Measurements from ENCODE around the gene C6orf163.
A peak's percentile ranks its signal among the peaks of the same experiment; 100 is the strongest.
"Not testable (repeated sequence)": the region's sequence is repeated elsewhere in the genome, so short reads cannot be mapped to it uniquely, and the experiment has no call there.

The C6orf163 gene

DNA sequence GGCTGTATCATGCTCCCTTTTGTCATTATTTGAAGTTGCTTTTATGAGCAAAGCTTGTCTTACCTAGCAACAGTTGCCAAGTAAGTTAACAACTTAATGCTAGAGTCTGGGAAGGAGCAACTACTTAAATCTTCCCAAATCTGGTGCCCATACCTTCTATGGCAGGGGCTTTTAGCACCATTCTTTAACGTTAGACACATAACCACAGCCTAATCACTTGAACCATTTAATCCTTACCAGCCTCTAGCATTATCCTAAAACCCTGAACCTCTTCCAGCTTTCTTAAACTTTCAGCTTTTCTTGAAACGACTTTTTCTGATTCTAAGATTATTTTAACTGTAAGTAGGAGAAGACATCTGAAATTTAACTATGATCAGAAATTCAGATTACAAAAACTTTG lies at the start of gene C6orf163:
Gene C6orf163, plus strand, starts transcription at position 83 of the 400 bp plus-strand sequence. Its CDS starts 287 bp downstream, at position 370.
- no peak for DNase-seq

DNA sequence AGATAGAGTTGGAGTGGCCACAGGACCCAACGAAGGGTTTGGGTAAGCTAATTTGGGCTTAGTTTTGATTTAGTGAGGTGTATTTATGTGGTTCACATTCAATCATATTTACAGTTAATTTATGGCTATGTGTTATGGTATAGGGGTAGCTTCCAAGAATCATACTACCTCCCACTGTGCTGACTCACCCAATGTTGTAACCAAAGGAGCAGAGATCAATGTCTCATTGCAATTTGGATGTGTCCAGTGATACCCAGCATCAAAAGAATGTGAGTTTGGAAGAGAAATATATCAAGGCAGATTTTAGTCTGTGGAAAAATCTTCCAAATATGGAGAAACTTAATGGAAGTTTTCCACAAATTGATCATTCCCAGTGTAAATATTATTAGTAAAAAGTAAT lies 47.5 kb upstream of the C6orf163 start:
- no peak for DNase-seq

DNA sequence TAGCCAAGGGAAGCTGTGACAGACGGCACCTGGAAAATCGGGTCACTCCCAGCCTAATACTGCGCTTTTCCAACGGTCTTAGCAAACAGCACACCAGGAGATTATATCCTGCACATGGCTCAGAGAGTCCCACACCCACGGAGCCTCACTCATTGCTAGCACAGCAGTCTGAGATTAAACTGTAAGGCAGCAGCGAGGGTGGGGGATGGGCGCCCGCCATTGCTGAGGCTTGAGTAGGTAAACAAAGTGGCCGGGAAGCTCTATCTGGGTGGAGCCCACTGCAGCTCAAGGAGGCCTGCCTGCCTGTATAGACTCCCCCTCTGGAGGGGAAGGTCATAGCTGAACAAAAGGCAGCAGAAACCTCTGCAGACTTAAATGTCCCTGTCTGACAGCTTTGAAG lies 43.3 kb upstream of the C6orf163 start:
- not testable (repeated sequence) for DNase-seq

DNA sequence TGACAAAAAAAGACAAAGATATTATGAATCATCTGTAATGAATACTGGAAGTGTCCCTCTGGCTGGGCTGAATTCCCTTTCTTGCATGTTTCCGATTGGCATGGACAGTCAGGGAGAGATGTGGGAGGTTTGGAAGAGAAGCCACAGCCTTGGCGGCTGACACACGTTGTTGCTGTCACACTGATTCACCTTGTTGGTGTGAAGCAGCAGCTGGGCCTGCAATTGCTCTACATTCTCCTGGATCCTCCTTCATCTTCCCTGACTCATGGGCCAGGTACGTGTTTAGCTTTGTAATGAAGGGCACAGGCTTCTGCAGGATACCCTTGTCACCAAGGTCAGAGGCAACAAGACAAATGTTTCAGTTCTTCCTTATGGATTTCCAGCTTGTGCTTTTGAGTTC lies 35.6 kb upstream of the C6orf163 start:
- DNase-seq = no peak

DNA sequence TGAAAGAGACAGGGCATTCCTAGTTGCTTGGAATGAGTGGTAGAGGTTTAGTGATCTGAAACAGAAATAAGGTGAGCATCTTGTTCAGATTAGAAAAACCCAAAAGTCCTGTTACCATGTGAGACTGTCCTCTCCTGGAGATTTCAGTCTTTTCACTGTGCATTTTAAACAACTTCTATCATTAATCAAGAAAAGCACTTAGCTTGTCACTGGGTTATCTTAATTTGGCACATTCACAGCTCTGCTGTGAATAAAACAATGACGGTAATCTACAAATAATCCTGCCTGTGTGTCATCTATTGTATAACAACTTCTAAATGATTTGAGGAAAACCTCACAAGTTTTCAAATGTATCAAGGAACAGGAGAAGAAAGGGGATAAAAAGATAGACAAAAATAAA lies 31.8 kb upstream of the C6orf163 start:
- DNase-seq = no peak

DNA sequence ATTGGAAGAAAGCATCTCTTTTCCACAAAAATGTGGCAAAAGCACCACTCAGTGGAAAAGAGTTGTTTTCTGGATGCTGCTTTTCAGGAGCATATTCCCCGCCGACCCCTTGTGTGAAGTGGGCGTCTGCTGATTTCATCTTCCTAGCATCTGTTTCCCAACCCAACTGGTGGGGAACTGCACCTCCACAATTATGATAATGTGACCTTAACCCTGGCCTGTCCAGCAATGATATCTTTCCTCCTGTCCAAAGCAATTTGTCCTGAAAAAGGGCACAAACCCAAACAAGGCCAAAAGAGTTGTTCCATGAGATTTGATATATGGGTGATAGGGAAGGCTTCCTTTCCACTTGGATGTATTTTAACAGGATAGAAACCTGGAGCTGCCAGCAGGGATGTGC lies 29.5 kb upstream of the C6orf163 start:
- no peak for DNase-seq

DNA sequence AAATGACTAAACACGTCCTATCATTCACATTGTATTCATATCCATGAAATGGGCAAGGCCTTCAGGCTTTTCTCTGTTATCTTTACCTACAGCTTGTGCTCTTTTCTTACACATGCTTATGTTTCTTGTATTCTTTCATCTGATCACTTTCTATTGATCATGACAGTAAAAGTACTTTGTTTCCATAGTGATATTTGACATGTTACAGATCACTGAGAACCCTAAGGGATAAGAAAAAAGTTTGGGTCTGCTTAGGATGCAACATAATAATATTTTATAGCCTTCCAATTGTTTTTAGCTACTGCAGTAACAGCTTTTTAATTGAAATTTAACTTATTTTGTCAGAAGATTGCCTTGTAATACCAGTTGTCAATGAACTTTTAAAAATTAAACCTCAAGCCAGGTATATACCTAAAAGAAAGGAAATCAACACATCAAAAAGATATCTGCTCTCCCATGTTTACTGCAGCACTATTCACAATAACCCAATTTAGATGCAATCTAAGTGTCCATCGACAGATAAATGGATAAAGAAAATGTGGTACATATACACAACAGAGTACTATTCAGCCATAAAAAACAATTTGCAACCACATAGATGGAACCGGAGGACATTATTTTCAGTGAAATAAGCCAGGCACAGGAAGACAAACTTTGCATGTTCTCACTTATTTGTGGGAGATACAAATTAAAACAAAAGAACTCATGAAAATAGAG lies 25.2 kb upstream of the C6orf163 start:
- no peak for DNase-seq

DNA sequence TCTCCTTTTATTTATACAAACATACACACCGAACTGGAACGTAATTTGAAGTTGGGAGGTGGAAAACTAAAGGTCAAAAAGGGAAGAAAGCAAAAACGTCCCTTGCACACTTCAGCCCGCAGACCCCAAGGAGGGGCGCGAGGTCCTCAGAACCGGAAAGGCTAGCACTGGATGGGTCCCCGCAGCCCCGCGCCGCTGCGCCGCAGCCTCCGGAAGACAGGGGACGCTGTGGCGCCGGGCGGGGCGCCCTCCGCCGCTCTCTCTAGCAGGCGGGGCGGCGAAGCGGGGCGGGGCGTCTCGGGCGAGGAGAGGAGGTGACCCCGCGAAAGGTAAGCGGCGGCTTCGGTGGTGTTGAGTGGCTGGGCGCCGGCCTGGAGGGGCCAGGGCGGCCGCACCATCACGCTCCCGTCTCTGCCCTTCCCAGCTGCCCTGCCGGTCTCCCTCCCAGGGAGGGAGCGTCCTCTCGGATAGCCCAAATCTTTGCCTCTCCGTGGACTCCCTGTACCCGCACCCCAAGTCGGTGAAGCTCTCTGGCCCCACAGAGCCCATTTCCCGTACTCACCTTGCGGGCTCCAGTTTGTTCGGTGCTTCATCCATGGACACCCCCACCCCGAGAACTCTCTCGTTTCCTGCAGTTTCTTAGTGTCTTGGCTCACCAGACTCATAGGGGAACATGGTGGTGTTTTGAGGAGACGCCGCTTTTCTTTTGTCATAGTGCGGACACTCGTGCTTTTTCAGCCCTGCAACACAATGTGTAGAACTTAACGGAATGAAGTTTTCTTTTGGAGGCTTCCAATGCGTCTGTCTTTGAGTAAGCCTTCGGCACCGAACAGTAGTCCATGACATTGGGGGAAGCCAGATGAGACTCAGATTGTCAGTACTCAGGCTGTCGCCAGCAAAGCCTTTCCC lies 22.1 kb upstream of the C6orf163 start, which contains the start of gene SMIM8:
Gene SMIM8, plus strand, starts transcription at position 285 of the 909 bp plus-strand sequence. CDS start 14,444 bp downstream, outside the sequence.
- DNase-seq = peak; percentile 82 to 85

DNA sequence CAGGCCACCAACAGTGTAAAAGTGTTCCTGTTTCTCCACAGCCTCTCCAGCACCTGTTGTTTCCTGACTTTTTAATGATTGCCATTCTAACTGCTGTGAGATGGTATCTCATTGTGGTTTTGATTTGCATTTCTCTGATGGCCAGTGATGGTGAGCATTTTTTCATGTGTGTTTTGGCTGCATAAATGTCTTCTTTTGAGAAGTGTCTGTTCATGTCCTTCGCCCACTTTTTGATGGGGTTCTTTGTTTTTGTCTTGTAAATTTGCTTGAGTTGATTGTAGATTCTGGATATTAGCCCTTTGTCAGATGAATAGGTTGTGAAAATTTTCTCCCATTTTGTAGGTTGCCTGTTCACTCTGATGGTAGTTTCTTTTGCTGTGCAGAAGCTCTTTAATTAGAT lies 20.7 kb upstream of the C6orf163 start:
- not testable (repeated sequence) for DNase-seq

DNA sequence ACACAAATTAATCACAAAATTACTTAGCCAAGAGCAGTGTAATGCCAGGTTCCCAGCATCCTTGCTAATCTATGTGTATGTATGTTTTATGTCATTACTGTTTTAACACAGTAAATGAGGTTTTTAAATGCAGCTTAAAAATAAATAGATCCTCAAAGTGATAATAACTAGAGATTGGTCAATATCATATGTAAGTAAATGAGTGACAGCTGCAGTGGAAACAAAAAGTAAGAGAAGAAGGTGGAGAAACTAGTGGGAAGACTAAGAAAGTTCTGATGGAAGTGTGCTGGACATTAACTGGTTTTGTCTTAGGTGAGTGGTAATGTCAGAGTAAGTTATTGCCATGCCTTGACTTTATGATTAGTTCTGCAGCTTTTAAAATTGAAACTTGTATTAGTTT lies 13.7 kb upstream of the C6orf163 start:
- DNase-seq = no peak

DNA sequence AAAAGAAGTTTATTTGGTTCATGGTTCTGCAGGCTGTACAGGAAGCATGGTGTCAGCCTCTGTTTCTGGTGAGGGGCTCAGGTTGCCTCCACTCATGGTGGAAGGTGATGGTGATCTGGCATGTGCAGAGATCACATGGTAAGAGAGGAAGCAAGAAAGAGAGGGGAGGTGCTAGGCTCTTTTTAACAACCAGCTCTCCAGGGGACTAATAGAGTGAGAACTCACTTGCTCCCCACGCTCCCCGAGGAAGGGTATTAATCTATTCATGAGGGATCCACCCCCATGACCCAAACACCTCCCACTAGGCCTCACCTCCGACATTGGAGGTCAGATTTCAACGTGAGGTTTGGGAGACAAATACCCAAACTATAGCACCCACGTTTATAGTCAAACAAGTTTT lies 11.6 kb upstream of the C6orf163 start:
- no peak for DNase-seq

DNA sequence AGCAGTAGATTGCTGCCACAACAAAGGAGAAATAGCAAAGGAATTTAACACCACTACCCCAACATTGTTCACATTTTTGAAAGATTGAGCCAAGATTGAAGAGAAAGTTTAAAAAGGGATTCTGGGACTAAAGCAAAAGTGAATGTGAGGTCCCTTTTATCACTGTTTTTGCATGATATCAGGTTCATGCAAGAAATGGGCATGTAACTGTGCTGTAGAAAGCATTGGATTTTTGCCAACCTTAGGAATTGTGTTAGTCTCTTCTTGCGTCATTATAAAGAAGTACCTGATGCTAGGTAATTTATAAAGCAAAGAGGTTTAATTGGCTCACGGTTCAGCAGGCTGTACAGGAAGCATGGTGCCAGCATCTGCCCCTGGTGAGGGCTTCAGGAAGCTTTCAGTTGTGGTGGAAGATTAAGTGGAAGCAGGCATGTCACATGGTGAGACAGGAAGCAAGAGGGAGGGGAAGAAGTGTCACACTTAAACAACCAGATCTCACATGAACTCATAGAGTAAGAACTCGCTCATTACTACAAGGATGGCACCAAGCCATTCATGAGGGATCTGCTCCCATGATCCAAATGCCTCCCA lies 10.9 kb upstream of the C6orf163 start:
- no peak for DNase-seq

DNA sequence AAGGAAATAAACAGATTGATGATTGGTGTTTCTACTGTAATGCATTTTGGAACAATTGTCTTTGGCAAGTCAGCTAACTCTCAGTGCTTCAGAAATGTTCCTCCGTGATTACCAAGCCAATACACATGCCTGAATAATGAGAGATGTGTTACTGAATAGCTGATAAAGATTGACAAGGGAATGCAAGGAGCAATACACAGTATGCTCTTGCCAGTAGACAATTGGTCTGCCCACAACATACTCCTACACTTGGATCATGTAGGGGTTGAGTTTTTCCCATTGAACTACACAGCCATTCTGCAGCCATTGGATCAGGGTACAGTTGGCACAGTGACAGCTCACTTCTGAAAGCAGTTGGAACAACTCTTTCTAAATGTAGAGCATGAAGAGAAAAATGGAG lies 9.9 kb upstream of the C6orf163 start:
- no peak for DNase-seq

DNA sequence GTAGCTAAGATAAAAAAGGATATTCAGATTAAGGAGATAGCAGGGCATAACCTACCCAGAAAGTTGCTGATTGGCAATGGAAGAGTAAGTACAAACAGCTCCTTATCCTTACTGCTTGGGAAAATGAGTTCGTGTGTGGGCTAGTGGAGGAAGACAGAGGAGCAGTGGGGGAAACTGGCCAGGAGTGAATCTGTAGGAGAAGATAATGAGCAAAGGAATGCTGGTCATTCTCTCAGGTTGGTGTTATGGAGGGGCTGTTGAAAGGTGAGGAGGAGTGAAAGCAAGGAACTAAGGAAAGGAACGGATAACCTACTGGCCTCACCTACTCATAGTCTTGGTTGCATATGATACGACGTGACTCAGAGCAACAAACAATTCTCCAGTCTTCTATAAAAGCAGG lies 8.2 kb upstream of the C6orf163 start:
- DNase-seq = no peak

DNA sequence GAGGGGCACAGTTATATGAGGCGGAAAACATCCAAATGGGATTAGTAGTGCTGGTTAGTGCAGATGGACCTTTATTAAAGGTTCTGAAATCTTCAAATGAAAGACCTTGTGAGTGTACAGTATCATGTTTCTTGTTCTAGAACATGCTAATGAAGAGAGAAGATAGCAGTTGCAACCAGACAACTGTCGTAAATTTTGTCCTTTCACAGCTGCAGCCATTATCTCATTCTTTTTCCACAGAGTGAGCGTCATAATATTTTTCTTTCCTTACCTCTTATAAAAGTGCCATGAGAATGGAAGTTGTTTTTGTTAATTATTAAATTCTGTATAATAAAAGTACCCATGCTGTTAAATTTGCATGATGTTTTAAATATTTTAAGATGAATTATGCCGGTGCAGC lies 4.4 kb upstream of the C6orf163 start:
- DNase-seq = no peak

DNA sequence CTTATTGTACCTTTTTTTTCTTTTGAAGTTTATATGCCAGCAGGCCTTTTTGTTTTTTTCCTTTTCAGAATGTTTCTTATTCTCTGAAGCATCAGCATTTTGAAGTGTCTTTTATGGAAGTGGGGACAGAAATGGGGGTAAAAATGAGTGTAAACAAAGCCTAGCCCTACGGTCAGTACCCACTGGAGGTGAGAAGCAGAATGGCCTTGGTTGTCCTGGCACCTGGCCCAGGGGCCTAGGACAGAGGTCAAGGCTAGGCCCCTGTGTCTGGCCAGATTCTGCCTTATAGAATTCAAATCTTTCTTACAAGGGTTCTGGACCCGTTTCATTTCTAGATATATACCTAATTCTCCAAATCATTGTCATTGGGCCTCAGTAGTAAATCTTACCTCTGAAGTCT lies 3.5 kb upstream of the C6orf163 start:
- DNase-seq = no peak

DNA sequence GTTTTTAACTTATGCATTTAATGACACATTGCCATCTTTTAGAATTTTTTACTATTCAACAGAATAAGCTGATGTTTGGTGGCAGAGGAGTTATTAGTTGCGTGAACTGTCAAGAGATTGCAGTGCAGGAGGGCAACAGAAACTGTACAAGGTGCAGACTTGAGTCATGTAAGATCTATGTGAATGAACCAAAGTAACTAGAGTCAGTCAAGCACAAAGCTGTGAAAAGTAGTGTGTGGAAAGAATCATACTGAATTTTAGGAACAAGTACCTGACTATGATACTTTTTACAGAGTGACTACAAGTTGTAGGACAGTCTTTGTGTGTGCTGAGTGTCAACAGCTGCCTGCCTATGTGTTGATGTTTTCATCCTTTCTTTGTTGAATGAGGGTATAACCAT lies 2.7 kb upstream of the C6orf163 start:
- no peak for DNase-seq

DNA sequence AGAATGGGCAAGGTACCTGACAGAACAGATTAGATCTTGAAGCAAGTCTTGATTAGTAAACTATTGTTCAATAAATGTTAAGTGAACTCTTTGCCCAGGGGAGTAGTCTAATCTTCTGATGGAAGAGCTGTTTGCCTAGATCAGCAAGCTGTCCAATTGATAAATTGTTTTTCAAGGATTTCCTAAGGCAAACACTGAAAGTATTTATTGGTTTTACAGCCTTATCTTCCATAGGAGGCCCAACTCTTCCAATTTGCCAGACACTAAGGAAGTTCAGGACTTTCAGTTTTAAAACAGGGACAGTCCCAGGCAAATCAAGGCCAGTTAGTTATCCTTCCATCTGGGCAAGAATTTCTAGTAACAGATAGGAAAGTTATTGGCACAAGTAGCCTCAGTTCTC lies 1.8 kb upstream of the C6orf163 start:
- DNase-seq = no peak

DNA sequence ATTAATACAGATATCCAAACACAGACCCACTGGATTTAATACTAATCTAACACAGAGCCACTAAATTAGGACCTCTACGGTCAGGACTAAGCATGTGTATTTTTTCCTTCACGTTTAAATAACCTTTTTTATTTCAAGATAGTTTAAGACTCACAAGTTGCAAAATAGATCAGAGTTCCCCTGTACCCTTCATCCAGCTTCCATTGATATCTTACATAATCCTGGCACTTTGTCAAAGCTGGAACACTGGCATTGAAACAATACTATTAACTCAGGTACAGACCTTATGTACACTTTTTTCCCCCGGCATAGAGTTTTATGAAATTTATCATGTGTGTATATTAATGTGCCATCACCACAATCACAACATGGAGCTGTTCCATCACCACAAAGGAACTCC lies 2.1 kb downstream of the C6orf163 start:
- DNase-seq = no peak

DNA sequence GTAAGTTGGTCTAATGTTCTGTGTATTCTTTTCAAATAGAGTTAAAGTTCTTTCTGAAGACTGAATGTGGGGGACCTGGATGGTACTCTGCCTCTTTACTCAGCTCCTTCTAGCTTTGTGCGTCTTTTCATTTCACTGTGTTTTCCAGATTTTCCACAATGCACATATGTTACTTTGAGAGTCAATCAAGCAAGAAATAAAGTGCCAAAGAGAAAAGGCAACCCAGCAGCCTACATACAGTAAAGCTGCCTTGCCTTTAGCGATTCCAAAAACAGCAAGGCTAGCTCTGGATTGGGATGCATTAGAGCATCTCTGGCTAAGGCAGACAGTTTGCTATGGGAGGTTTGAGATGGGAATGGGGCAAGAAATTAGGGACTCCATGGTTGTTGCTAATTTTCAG lies 5.3 kb downstream of the C6orf163 start:
- no peak for DNase-seq

DNA sequence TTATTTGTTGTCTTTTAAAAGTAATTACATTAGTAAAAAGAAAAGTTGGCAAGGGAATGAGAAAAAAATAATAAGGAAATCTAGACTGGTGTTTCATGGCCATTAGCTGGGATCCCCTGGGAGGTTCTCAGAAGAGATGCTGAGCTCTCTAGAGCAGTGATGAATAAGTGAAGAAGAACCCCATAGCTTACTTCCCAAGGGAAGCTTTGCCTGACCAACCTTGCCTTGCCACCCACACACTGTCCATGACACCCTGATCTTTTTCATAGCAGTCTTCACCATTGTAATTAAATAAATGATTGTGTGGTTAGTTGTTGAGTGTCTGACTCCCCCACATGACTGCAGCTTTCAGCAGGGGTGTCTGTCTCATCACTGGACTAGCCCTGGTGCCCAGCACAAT lies 5.9 kb downstream of the C6orf163 start:
- DNase-seq = no peak

DNA sequence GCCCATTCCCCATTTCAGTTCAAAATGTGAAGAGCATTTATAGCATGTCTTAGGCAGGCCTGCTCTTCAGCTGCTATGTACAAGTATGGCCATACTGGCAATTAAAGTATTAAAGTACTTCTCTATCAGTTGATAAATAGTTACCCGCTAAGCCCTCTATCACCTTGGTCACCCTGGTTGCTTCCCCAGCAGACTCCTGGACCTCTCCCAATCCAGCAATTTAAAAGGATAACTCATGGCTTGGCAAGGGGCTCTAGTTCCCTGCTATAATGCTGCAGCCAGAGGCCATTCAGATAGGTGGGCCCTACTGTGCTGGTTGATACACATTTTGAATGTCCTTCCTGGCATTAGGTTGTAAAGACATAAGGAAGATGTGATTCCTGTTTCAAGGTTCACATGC lies 7.0 kb downstream of the C6orf163 start:
- no peak for DNase-seq

DNA sequence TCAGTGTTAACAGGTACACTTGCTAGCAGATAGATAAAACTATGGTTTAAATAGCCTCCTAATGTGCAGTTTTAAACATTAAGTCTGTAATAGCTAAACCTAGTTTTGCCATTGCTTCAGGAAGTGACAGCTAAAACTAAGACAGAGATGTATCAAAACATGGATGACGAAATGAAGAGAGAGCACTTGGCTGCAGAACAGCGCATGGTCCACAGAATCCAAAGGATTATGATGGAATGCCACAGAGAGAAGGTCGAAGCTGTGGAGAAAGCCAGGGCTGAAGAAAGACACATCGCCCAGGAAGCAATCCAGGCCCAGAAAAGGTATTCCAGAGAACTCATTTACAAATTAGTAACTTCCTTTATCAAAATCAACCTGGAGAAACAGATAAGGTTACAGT lies 11.6 kb downstream of the C6orf163 start:
- no peak for DNase-seq

All from activated CD4-positive, alpha-beta T cell treated with anti-CD3 and anti-CD28 coated beads for 4 hours (primary cell).